ENCODE results near the gene RASSF8.

The RASSF8 gene

GRCh38 chr12:25984759-25985158 lies 26.3 kb downstream of the RASSF8 start:
- in situ Hi-C loops (cut with MboI; ENCODE audit: low pct_unique_long_range_greater_than_20kb, low sequenced_read_pairs, unreplicated experiment) = no loop called here
- no peak for TF ChIP-seq CTCF (IDR thresholded peaks at IDR 0.05; ENCODE audit: extremely low read depth, insufficient read depth, missing control alignments)

GRCh38 chr12:25985316-25986175 lies 27.1 kb downstream of the RASSF8 start:
- in situ Hi-C loops (cut with MboI; ENCODE audit: low pct_unique_long_range_greater_than_20kb, low sequenced_read_pairs, unreplicated experiment) = no loop called here
- no peak for TF ChIP-seq CTCF (IDR thresholded peaks at IDR 0.05; ENCODE audit: extremely low read depth, insufficient read depth, missing control alignments)
- no peak for DNase-seq (ENCODE audit: low spot score)

More at GRCh38 chr12:25984759-25985158, 26.3 kb downstream of the RASSF8 start:
- DNase-seq (ENCODE audit: low spot score) = no peak

GRCh38 chr12:25986180-25986579 lies 27.7 kb downstream of the RASSF8 start:
- in situ Hi-C loops (cut with MboI; ENCODE audit: low pct_unique_long_range_greater_than_20kb, low sequenced_read_pairs, unreplicated experiment) = no loop called here
- DNase-seq (ENCODE audit: low spot score) = no peak
- TF ChIP-seq CTCF (IDR thresholded peaks at IDR 0.05; ENCODE audit: extremely low read depth, insufficient read depth, missing control alignments) = no peak

- DNase-seq (ENCODE audit: low spot score) = no peak
- in situ Hi-C loops (cut with MboI; ENCODE audit: low pct_unique_long_range_greater_than_20kb, low sequenced_read_pairs, unreplicated experiment) = no loop called here
- no peak for TF ChIP-seq CTCF (IDR thresholded peaks at IDR 0.05; ENCODE audit: extremely low read depth, insufficient read depth, missing control alignments)
Measured at GRCh38 chr12:25988505-25988904, 30.0 kb downstream of the RASSF8 start.

- no peak for TF ChIP-seq CTCF (IDR thresholded peaks at IDR 0.05; ENCODE audit: extremely low read depth, insufficient read depth, missing control alignments)
- in situ Hi-C loops (cut with MboI; ENCODE audit: low pct_unique_long_range_greater_than_20kb, low sequenced_read_pairs, unreplicated experiment) = no loop called here
- no peak for DNase-seq (ENCODE audit: low spot score)
Measured at GRCh38 chr12:25990495-25990894, 32.0 kb downstream of the RASSF8 start.

- TF ChIP-seq CTCF (IDR thresholded peaks at IDR 0.05; ENCODE audit: extremely low read depth, insufficient read depth, missing control alignments) = no peak
- in situ Hi-C loops (cut with MboI; ENCODE audit: low pct_unique_long_range_greater_than_20kb, low sequenced_read_pairs, unreplicated experiment) = no loop called here
- DNase-seq (ENCODE audit: low spot score) = no peak
Measured at GRCh38 chr12:25992026-25992782, 33.7 kb downstream of the RASSF8 start.

All from GM13977 (cell line).